ENCODE data around the gene SIGLEC6. TPM values are rescaled to one million over a fixed set of nuclear protein-coding genes. Genes with fewer than 3 reads are reported as not detected.

SIGLEC6 gene
- total RNA-seq, 1 experiment from 2014 or later = not detected

DNA sequence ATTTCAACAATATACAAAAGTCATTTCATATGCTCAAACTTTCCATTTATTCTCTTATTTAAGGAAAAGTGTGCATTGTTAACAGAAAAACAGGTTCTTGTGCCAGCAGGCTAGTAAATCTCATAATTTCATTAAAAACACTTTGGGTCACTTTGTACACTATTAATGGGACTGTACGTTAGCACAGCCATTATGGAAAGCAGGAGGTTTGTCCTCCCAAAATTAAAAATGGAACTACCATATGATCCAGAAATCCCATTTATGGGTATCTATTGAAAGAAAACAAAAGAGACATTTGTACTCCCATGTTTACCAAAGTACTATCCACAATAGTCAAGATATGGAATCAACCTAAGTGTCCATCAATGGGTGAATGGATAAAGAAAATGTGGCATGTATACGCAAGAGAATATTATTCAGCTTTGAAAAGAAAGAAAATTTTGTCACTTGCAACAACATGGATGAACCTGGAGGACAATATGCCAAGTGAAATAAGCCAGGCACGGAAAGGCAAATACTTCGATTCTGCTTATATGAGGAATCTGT is 8.4 kb upstream of the SIGLEC6 start:
- ATAC-seq (no peak), DNase-seq (ENCODE audit: low read depth, low spot score) (no peak)
- no peaks in the 10 kb centered on the region for H3K9me3 ChIP-seq (ENCODE audit: control insufficient read depth, insufficient read depth, low read depth, low read length)
- no peaks in the 10 kb centered on the region for H3K36me3 ChIP-seq (ENCODE audit: control insufficient read depth, insufficient read depth, low read length)
- TF ChIP-seq SIN3A (IDR thresholded peaks at IDR 0.05; ENCODE audit: borderline replicate concordance, insufficient read depth, low read depth, low read length) (no peak), POLR2AphosphoS5 (IDR thresholded peaks at IDR 0.05; ENCODE audit: low read depth, low read length) (no peak), TCF7L2 (IDR thresholded peaks at IDR 0.05; ENCODE audit: low read depth, low read length) (no peak)
- TF ChIP-seq, protein P1, sequence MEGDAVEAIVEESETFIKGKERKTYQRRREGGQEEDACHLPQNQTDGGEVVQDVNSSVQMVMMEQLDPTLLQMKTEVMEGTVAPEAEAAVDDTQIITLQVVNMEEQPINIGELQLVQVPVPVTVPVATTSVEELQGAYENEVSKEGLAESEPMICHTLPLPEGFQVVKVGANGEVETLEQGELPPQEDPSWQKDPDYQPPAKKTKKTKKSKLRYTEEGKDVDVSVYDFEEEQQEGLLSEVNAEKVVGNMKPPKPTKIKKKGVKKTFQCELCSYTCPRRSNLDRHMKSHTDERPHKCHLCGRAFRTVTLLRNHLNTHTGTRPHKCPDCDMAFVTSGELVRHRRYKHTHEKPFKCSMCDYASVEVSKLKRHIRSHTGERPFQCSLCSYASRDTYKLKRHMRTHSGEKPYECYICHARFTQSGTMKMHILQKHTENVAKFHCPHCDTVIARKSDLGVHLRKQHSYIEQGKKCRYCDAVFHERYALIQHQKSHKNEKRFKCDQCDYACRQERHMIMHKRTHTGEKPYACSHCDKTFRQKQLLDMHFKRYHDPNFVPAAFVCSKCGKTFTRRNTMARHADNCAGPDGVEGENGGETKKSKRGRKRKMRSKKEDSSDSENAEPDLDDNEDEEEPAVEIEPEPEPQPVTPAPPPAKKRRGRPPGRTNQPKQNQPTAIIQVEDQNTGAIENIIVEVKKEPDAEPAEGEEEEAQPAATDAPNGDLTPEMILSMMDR (IDR thresholded peaks at IDR 0.05) = no peak
- TF ChIP-seq, protein P2, sequence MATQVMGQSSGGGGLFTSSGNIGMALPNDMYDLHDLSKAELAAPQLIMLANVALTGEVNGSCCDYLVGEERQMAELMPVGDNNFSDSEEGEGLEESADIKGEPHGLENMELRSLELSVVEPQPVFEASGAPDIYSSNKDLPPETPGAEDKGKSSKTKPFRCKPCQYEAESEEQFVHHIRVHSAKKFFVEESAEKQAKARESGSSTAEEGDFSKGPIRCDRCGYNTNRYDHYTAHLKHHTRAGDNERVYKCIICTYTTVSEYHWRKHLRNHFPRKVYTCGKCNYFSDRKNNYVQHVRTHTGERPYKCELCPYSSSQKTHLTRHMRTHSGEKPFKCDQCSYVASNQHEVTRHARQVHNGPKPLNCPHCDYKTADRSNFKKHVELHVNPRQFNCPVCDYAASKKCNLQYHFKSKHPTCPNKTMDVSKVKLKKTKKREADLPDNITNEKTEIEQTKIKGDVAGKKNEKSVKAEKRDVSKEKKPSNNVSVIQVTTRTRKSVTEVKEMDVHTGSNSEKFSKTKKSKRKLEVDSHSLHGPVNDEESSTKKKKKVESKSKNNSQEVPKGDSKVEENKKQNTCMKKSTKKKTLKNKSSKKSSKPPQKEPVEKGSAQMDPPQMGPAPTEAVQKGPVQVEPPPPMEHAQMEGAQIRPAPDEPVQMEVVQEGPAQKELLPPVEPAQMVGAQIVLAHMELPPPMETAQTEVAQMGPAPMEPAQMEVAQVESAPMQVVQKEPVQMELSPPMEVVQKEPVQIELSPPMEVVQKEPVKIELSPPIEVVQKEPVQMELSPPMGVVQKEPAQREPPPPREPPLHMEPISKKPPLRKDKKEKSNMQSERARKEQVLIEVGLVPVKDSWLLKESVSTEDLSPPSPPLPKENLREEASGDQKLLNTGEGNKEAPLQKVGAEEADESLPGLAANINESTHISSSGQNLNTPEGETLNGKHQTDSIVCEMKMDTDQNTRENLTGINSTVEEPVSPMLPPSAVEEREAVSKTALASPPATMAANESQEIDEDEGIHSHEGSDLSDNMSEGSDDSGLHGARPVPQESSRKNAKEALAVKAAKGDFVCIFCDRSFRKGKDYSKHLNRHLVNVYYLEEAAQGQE (IDR thresholded peaks at IDR 0.05; ENCODE audit: insufficient read depth in 1 of 2, low read depth in 2 of 2, low read length in 1 of 2) = no peak
- H3K4me1 ChIP-seq (ENCODE audit: control insufficient read depth, insufficient read depth, low read length) = no peaks in the 10 kb centered on the region
- POLR2A ChIA-PET = no interaction called here
- intact Hi-C loops (cut with micrococcal nuclease; ENCODE audit: unreplicated experiment) = no loop called here
- no peak overlapping the region for H3K4me3 ChIP-seq (ENCODE audit: low read depth in 2 of 2, low read length in 2 of 2)
- CTCF ChIA-PET = no interaction called here
- BruUV-seq (replicated peaks) = no TSS peak
- in situ Hi-C loops (cut with HindIII; ENCODE audit: low pct_unique_long_range_greater_than_20kb, low sequenced_read_pairs) = no loop called here
- peaks cover 2% of the 10 kb centered on the region; the same call in 1 of the 2 replicates for H3K27me3 ChIP-seq (ENCODE audit: control insufficient read depth, insufficient read depth, low read length)
- H3K27ac ChIP-seq (ENCODE audit: low read length) = no peak overlapping the region

DNA sequence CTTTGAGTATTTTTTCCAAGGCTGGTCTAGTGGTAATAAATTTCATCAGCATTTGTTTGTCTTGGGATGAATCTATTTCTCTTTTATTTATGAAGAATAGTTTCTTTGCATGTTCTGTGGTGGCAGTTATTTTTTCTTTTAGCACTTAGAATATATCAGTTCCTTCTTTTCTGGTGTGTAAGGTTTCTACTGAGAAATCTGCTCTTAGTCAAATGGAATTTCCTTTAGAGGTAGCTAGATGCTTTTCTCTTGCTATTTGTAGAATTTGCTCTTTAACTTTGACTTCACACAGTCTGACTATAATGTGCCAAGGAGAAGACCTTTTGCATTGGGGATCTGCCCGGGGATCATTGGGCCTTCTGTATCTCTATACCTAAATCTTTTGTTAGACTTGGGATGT is 4.1 kb upstream of the SIGLEC6 start:
- DNase-seq (ENCODE audit: low read depth, low spot score) (no peak), ATAC-seq (no peak)
- ChIA-PET CTCF (no interaction called here), POLR2A (no interaction called here)
- Histone ChIP-seq H3K9me3 (ENCODE audit: control insufficient read depth, insufficient read depth, low read depth, low read length) (no peaks in the 10 kb centered on the region), H3K4me1 (ENCODE audit: control insufficient read depth, insufficient read depth, low read length) (no peaks in the 10 kb centered on the region), H3K4me3 (ENCODE audit: low read depth in 2 of 2, low read length in 2 of 2) (no peak overlapping the region), H3K27me3 (ENCODE audit: control insufficient read depth, insufficient read depth, low read length) (peaks cover 10% of the 10 kb centered on the region), H3K36me3 (ENCODE audit: control insufficient read depth, insufficient read depth, low read length) (no peaks in the 10 kb centered on the region), H3K27ac (ENCODE audit: low read length) (no peak overlapping the region)
- in situ Hi-C loops (cut with HindIII; ENCODE audit: low pct_unique_long_range_greater_than_20kb, low sequenced_read_pairs) (no loop called here), intact Hi-C loops (cut with micrococcal nuclease; ENCODE audit: unreplicated experiment) (no loop called here)
- TF ChIP-seq SIN3A (IDR thresholded peaks at IDR 0.05; ENCODE audit: borderline replicate concordance, insufficient read depth, low read depth, low read length) = no peak
- TF ChIP-seq TCF7L2 (IDR thresholded peaks at IDR 0.05; ENCODE audit: low read depth, low read length) = no peak
- TF ChIP-seq, protein P2 (IDR thresholded peaks at IDR 0.05; ENCODE audit: insufficient read depth in 1 of 2, low read depth in 2 of 2, low read length in 1 of 2) = no peak
- TF ChIP-seq POLR2AphosphoS5 (IDR thresholded peaks at IDR 0.05; ENCODE audit: low read depth, low read length) = no peak
- TF ChIP-seq, protein P1 (IDR thresholded peaks at IDR 0.05) = no peak
- BruUV-seq (replicated peaks) = no TSS peak

Measured in Panc1 (cell line).